GM12892 (cell line): ENCODE data around the gene ALOXE3.
"Not testable (repeated sequence)": the region's sequence is repeated elsewhere in the genome, so short reads cannot be mapped to it uniquely, and the experiment has no call there.

Experiments used
- DNase-seq: peaks from one replicate; pipeline ENCODE4 v3.0.0; 2011; ENCODE audit not compliant: insufficient read length
- FAIRE-seq: peaks from 2 replicates; lab custom pipeline; 2011; peaks lifted over from hg19 to GRCh38; lab: Jason Lieb, UNC
- POLR2A ChIP-seq: IDR thresholded peaks from 2 replicates; pipeline ENCODE4 v1.6.1; 2011; ENCODE audit warnings: low read depth, low read length, control low read depth
- POLR2AphosphoS5 ChIP-seq: IDR thresholded peaks from 2 replicates; pipeline ENCODE4 v1.6.1; 2011; ENCODE audit warnings: low read depth, low read length, control low read depth
- TAF1 ChIP-seq: IDR thresholded peaks from 2 replicates; pipeline ENCODE4 v1.6.1; 2011; ENCODE audit warnings: low read depth, mild to moderate bottlenecking, control low read depth, low read length, borderline replicate concordance

Gene ALOXE3

GRCh38 chr17:8067806-8068205 is 50.5 kb downstream of the ALOXE3 start:
- DNase-seq (no peak), FAIRE-seq (no peak)
- TF ChIP-seq POLR2AphosphoS5 = no peak
- no peak for TF ChIP-seq TAF1
- TF ChIP-seq POLR2A = no peak

- no peak for TF ChIP-seq POLR2AphosphoS5
- no peak for TF ChIP-seq TAF1
- TF ChIP-seq POLR2A = no peak
- FAIRE-seq = no peak
These were observed 51.2 kb downstream of the ALOXE3 start for GRCh38 chr17:8066841-8067775.

GRCh38 chr17:8064561-8065019 is 53.7 kb downstream of the ALOXE3 start:
- TF ChIP-seq POLR2A (no peak), POLR2AphosphoS5 (no peak), TAF1 (no peak)
- DNase-seq = no peak
- no peak for FAIRE-seq

More at GRCh38 chr17:8066841-8067775, 51.2 kb downstream of the ALOXE3 start:
- no peak for DNase-seq

GRCh38 chr17:8063761-8064534 is 54.4 kb downstream of the ALOXE3 start:
- DNase-seq (no peak), FAIRE-seq (no peak)
- TF ChIP-seq TAF1 (no peak), POLR2A (no peak), POLR2AphosphoS5 (no peak)

GRCh38 chr17:8062807-8063483 is 55.4 kb downstream of the ALOXE3 start:
- DNase-seq = no peak
- no peak for FAIRE-seq
- no peak for TF ChIP-seq POLR2AphosphoS5
- no peak for TF ChIP-seq POLR2A
- TF ChIP-seq TAF1 = no peak

- TF ChIP-seq POLR2AphosphoS5 (no peak), TAF1 (no peak), POLR2A (no peak)
- FAIRE-seq (no peak), DNase-seq (no peak)
These were observed 55.9 kb downstream of the ALOXE3 start for GRCh38 chr17:8062435-8062806.

- DNase-seq, FAIRE-seq: not testable (repeated sequence)
These were observed 56.5 kb downstream of the ALOXE3 start for GRCh38 chr17:8061851-8062250.

- TF ChIP-seq POLR2A (no peak), POLR2AphosphoS5 (no peak), TAF1 (no peak)
- DNase-seq (no peak), FAIRE-seq (peak; percentile 74)
These were observed 58.0 kb downstream of the ALOXE3 start for GRCh38 chr17:8060274-8060673.

GRCh38 chr17:8059131-8059530 is 59.2 kb downstream of the ALOXE3 start:
- TF ChIP-seq TAF1 (no peak), POLR2A (no peak), POLR2AphosphoS5 (no peak)
- FAIRE-seq (no peak), DNase-seq (no peak)

GRCh38 chr17:8057691-8058114 is 60.6 kb downstream of the ALOXE3 start:
- FAIRE-seq (peak; percentile 100), DNase-seq (peak; percentile 53)
- TF ChIP-seq POLR2AphosphoS5 (no peak), TAF1 (no peak), POLR2A (no peak)

- FAIRE-seq (no peak), DNase-seq (no peak)
- TF ChIP-seq POLR2AphosphoS5 = no peak
- TF ChIP-seq TAF1 = no peak
- no peak for TF ChIP-seq POLR2A
These were observed 61.2 kb downstream of the ALOXE3 start for GRCh38 chr17:8056976-8057625.
